ENCODE measurements around the gene DNAH7. TPM values are rescaled to one million over a fixed set of nuclear protein-coding genes. Genes with fewer than 3 reads are reported as not detected.

Gene DNAH7
- total RNA-seq, 1 donor from 2014 or later: 0.06 TPM

GRCh38 chr2:196104066-196104465, 35.4 kb upstream of the DNAH7 start:
- no peak for TF ChIP-seq CTCF (conservative IDR thresholded peaks at IDR 0.05; ENCODE audit: low read depth, low read length)
- DNase-seq (ENCODE audit: low read depth): no peak
- H3K4me3 ChIP-seq (ENCODE audit: low read depth, low read length): no peak overlapping the region

DNA sequence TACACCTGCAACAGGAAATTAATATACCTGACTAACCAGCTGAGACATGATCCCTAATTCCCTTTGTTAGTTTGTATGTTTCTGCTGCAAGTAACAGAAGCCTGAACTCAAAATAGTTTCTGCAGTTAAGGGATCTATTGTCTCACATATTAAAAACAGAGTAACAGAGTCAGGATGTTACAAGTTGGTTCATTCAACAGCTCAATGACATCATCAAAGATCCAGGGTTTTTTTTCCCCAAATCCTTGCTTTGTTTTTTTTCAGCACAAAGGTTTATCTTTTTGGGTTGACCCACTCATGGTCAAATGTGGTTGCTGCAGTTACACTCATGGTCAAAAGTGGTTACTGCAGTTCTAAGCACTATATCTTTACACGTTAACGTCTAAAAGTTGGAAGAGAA, 35.0 kb upstream of the DNAH7 start:
- no peak for DNase-seq (ENCODE audit: low read depth)
- TF ChIP-seq CTCF (conservative IDR thresholded peaks at IDR 0.05; ENCODE audit: low read depth, low read length): no peak
- H3K4me3 ChIP-seq (ENCODE audit: low read depth, low read length): no peak overlapping the region

GRCh38 chr2:196101325-196101991, 32.8 kb upstream of the DNAH7 start:
- H3K4me3 ChIP-seq (ENCODE audit: low read depth, low read length): no peak overlapping the region
- no peak for TF ChIP-seq CTCF (conservative IDR thresholded peaks at IDR 0.05; ENCODE audit: low read depth, low read length)
- no peak for DNase-seq (ENCODE audit: low read depth)

GRCh38 chr2:196099916-196100315, 31.3 kb upstream of the DNAH7 start:
- no peak for DNase-seq (ENCODE audit: low read depth)
- no peak overlapping the region for H3K4me3 ChIP-seq (ENCODE audit: low read depth, low read length)
- TF ChIP-seq CTCF (conservative IDR thresholded peaks at IDR 0.05; ENCODE audit: low read depth, low read length): no peak

DNA sequence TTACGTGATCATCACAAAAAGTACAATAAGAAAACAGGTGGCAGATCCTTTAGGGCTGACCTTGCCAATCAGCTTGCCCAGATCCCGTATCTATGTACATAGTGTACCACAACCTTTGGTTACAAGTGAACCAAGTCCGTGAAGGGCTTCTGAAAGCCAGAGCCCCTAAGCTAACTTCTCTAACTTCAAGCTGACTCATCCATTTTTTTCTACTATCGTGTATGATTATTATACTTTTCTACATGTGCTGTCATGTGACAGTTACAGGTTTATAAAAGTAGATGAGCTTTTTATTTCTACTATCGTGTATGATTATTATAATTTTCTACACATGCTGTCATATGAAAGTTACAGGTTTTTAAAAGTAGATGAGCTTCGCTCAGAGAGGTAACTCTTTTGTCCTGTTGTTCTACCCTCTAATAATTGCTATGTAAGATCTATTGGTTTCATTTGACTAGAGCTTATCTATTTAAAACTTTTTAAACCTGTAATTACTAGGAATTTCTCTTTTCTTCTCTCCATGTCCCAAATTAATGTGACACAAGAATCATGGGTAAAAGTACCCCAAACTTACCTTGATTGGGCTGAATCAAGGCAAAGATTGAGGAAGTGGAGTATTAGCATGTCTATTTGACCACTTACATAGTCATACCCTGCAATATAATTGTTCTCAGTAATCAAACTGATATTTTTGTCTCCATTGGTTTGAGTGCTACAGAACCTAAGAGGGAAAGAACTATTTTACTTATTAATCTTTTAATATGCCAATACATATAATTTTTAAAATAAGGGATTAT, 29.4 kb upstream of the DNAH7 start:
- no peak for TF ChIP-seq CTCF (conservative IDR thresholded peaks at IDR 0.05; ENCODE audit: low read depth, low read length)
- no peak for DNase-seq (ENCODE audit: low read depth)
- no peak overlapping the region for H3K4me3 ChIP-seq (ENCODE audit: low read depth, low read length)

DNA sequence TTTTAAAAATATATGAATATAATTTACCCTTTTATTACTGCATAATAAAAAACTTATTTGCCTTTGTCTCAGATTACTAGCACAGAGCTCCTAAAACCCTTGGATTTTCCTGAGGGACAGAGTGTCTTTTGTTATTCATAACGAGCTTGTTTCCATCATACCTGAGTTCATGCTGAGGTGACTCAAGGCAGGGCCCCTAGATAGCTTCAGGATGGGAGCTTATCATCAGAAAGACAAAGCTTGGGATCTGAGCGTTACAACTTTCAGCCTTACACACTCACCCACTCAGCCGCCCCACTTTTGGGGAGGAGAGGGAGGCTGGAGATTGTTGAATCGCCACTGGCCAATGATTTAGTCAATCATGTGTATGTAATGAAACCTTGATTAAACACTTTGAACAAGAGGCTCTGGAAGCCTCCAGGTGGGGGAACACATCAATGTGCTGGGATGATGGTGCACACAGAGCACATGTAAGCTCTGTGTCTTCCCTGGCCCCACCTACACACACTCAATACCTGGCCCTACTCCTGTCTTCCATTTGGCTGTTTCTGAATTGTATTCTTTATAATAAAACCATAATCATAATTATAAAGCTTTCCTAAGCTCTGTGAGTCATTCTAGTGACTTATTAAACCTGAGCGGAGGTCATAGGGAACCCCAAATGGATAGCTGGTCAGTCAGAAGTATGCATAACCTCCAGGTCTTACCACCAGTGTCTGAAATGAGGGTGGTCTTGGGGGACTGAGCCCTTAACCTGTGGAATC, 28.5 kb upstream of the DNAH7 start:
- no peak for TF ChIP-seq CTCF (conservative IDR thresholded peaks at IDR 0.05; ENCODE audit: low read depth, low read length)
- H3K4me3 ChIP-seq (ENCODE audit: low read depth, low read length): no peak overlapping the region
- no peak for DNase-seq (ENCODE audit: low read depth)
